GM18507 (cell line): ENCODE results near the gene PDXDC1.
"Not testable (repeated sequence)": the region's sequence is repeated elsewhere in the genome, so short reads cannot be mapped to it uniquely, and the experiment has no call there.

ENCODE experiments used
- DNase-seq: peaks from one replicate; pipeline ENCODE4 v3.0.0; 2011; ENCODE audit warnings: low read depth; ENCODE audit not compliant: insufficient read length; ENCODE audit errors: extremely low spot score
- FAIRE-seq: peaks from 2 replicates; lab custom pipeline; 2011; peaks lifted over from hg19 to GRCh38; lab: Jason Lieb, UNC

The PDXDC1 gene

DNA sequence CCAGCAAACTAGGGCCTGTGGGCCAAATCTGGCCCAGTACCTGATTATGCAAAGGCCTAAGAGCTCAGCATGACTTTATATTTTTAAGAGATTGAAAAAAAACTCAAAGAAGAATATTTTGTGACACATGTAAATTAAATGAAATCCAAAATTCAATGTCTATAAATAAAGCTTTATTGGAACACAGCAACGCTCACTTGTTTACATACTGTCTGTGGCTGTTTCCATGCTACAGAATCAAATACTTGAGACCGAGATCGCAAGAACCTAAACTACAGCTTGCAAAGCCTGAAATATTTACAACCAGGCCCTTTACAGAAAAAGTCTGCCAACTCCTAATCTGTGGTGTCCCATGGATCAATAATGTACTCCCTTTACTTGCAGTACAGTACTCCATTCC, 5.0 kb upstream of the PDXDC1 start:
- not testable (repeated sequence) for DNase-seq, FAIRE-seq

DNA sequence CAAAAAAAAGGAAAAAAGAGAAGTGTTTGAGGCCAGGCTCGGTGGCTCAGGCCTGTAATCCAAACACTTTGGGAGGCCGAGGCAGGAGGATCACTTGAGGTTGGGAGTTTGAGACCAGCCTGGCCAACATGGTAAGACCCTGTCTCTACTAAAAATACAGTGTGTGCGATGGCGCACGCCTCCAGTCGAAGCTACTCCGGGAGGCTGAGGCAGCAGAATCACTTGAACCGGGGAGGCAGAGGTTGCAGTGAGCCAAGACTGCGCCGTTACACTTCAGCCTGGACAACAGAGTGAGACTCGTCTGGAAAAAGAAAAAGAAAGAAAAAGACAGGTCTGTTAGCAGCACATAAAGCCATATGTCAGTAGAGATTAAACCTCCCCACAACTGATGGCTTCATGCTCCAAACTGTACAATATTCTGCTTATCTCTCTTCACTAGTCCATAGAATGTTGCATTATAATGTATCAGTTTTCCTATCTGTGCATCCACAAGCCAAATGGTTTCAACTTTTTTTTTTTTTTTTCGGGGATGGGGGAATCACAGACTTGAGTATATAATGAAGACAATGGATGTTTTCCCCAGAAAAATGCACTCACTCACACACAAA, 3.1 kb upstream of the PDXDC1 start:
- FAIRE-seq, DNase-seq: not testable (repeated sequence)

DNA sequence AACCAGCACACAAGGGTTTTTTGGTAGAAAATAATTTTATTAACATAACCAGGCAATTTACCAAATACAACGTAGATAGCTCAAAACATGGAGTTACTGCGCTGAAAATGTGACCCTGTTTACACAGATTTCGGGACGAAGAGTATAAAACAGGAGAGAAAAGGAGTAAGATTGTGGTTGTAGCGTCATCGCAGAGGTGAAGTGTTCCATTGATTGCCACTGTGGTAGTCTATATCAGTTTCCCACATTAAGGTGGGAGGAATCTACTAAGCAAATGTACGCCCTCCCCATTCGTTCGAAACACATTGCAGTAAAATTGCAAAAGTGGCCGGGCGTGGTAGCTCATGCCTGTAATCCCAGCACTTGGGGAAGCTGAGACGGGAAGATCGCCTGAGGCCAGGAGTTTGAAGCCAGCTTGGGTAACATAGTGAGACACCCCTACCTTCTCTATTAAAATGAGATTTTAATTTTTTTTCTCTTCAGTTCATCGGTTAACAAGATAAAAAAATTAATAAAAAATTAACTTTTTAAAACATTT, 972 bp upstream of the PDXDC1 start:
- not testable (repeated sequence) for DNase-seq, FAIRE-seq

DNA sequence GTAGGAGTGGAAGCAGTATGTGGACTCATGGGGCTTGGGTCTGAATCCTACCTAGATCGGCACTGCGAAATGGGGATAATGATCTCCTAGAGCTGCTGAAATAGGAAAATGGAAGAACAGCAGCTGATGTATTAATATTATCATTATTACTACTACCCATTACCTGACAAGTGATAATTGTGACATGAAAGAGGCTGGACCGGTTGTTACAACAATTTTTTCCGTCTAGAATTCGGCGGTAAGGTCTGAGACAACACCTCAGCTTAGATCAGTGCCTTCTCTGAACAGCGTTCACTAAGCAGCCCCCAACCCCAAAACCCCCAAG, 533 bp upstream of the PDXDC1 start:
- DNase-seq, FAIRE-seq: not testable (repeated sequence)

DNA sequence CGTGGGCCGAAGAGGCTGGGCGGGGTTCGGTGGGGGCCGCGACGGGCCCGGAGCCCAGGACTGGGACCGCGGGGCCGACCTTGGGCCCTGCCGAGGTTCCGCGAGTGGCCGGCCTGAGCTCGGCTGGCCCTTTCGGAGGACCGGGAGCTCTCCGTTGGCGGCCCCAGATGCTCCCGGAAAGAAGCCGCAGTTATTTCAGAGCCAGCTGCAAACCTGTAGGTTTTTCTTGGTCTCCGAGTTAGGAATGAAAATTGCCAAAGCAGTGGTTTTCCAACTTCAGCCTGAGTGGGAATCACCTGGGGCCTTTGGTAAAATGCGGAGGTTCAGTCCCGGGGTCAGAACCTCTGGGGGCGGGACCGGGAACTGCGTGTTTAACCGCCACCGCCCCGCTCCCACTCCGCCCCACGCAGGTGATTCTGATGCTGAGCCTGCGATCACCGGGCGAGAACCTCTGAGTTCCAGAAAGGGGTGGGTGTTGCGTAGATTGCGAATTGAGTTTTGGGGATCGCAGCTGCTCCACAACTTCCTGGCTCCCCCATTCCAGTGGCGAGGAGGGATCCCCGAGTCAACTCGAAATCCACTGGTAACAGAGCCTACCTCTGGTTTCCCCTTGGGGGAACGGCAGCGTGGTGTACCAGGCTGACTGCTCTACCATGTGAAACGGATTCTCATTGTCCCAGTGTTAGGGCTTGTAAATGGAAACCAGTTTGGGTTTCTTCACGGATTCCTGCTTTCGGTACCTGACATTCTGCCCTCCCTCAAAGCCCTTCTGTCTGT, 780 bp downstream of the PDXDC1 start:
- not testable (repeated sequence) for FAIRE-seq, DNase-seq

DNA sequence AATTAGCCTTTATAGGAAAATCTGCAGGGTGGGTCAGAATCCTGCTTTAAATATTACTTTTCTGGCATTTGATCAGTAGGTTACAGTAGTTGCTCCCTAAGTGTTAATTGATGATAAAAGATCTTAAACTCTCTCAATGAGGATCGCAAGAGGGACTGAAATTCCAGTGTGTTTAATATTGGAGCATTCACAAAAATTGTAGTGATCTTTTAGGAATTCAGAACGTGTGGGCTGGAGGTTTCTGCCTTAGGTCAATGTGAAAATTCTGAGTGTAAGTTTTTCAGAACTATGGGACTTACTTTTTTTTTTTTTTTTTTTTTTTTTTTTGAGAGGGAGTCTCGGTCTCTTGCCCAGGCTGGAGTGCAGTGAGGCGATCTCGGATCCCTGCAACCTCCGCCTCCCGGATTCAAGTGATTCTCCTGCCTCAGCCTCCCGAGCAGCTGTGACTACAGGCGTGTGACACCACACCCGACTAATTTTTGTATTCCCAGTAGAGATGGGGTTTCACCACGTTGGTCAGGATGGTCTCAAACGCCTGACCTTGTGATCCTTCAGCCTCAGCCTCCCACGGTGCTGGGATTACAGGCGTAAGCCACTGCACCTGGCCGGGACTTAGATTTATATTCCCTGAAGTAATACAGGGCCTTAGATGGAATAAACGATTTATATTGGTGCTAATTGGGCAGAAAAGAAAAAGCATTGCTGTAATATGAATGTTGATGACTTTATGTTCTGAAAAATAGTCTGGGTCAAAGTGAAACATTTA, 2.3 kb downstream of the PDXDC1 start:
- FAIRE-seq, DNase-seq: not testable (repeated sequence)

DNA sequence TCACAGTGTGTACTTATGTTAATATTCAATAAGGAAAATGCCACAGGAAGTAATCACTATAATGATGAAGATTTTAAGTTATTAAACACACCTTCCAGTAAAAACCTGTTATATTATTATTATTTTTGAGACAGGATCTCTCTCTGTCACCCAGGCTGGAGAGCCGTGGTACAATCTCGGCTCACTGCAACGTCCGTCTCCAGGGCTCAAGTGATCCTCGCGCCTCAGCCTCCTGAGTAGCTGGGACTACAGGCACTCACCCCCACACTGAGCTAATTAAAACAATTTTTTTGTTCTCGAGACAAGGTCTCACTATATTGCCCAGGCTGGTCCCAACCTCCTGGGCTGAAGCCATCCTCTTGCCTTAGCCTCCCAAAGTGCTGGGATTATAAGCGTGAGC, 3.5 kb downstream of the PDXDC1 start:
- not testable (repeated sequence) for FAIRE-seq, DNase-seq

GRCh38 chr16:14978908-14979307, 4.1 kb downstream of the PDXDC1 start:
- FAIRE-seq, DNase-seq: not testable (repeated sequence)

DNA sequence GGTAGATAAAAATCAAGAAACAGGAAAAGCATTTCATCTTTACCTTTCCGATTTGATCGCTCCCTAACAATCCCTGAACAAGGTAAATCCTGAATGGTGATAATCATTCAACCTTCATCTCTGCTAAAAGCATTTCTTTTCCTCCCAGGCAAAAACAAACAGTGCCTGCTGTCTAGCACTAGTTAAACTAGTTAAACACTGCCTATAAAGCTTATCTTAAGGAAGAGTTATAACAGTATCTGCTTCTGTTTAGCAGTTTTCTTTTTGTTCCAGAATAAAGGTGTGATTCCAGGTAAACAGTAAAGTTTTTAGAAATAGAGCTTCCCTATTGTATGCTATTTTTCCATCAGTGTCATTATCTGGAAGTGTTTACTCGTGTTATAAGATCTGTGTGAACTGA, 6.4 kb downstream of the PDXDC1 start:
- FAIRE-seq, DNase-seq: not testable (repeated sequence)

GRCh38 chr16:14982521-14982920, 7.7 kb downstream of the PDXDC1 start:
- not testable (repeated sequence) for FAIRE-seq, DNase-seq

GRCh38 chr16:14988092-14988491, 13.3 kb downstream of the PDXDC1 start:
- DNase-seq, FAIRE-seq: not testable (repeated sequence)

DNA sequence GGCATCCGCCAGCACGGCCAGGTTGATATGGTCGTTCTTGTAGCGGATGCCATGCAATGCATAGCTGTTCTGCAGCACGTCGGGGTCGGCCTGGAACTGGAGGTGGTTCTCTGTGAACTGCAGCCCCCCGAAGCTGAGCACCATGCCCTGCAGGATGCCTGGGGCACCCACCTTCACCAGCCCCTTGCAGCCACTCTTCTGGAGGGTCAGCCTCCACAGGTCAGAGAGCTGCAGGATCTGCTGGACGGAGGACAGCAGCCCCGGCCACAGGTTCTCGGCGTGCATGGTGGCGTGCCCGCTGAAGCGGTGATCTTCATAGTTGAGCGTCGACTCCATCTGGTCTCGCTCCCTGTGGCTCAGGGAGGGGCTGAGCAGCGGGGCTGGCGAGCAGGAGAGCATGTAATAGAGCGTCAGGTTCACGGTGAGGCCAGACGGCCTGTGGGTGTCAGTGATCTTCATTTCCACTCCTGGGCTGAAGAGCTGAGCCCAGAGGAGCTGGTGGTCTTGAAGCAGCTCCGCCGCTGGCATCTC, 13.9 kb downstream of the PDXDC1 start:
- DNase-seq, FAIRE-seq: not testable (repeated sequence)

DNA sequence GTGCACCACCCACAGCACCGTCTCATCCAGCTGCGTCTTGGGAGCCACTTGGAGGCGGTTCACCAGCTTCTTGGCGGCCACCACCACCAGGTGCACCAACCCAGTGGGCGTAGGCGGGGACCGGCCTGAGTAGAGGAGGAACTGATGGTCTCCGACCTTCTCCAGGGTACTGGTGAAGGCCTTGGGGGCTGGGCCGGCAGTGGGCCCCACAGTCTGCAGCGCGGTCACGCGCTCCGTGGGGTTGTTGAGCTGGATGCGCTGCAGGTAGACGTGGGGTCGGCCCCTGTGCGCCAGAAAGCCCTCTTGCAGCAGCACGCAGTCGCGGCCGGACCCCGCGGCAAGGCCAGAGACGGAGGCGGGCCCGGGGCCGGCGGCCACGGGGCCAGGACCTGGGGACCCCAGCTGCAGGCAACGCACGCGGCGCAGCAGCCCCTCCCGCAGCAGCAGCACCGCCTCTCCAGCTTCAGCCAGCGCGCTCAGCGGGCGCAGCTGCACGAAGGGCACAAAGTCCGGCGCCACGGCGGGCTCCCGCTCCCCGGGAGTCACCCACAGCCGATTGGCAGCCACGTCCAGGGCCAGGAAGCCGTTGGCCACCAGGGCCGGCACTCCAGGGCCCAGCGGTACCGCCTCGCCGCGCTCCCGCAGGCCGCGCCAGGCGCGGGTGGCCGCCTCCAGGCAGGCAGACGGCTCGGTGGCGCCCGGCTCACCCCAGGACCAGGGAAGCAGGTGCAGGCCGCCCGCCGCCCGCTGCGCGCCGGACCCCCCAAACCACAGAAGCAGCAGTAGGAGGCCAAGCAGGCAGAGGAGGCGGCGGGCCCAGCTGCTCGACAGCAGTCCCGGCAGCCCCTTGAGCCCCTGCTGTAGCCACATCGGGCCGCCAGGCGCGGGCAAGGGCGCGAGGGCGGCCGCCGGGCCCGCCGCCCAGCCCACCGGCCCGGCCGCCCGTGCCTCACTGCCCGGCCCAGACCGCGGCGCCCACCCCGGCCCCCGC, 14.8 kb downstream of the PDXDC1 start:
- FAIRE-seq, DNase-seq: not testable (repeated sequence)

DNA sequence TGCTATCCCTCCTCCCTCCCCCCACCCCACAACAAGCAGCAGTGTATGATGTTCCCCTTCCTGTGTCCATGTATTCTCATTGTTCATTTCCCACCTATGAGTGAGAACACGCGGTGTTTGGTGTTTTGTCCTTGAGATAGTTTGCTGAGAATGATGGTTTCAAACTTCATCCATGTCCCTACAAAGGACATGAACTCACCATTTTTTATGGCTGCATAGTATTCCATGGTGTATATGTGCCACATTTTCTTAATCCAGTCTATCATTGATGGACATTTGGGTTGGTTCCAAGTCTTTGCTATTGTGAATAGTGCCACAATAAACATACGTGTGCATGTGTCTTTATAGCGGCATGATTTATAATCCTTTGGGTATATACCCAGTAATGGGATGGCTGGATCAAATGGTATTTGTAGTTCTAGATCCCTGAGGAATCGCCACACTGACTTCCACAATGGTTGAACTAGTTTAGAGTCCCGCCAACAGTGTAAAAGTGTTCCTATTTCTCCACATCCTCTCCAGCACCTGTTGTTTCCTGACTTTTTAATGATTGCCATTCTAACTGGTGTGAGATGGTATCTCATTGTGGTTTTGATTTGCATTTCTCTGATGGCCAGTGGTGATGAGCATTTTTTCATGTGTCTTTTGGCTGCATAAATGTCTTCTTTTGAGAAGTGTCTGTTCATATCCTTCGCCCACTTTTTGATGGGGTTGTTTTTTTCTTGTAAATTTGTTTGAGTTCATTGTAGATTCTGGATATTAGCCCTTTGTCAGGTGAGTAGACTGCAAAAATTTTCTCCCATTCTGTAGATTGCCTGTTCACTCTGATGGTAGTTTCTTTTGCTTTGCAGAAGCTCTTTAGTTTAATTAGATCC, 18.7 kb downstream of the PDXDC1 start:
- not testable (repeated sequence) for FAIRE-seq

GRCh38 chr16:14996702-14997101, 21.9 kb downstream of the PDXDC1 start:
- DNase-seq, FAIRE-seq: not testable (repeated sequence)

More for the DNA sequence above, 18.7 kb downstream of the PDXDC1 start:
- not testable (repeated sequence) for DNase-seq

GRCh38 chr16:14998300-14998699, 23.5 kb downstream of the PDXDC1 start:
- not testable (repeated sequence) for FAIRE-seq, DNase-seq

- FAIRE-seq, DNase-seq: not testable (repeated sequence)
Observed at GRCh38 chr16:14999845-15000244, 25.0 kb downstream of the PDXDC1 start.
